ENCODE measurements around the gene BICRAL. TPM values are rescaled to one million over a fixed set of nuclear protein-coding genes. Genes with fewer than 3 reads are reported as not detected.
"Not testable (repeated sequence)": the region's sequence is repeated elsewhere in the genome, so short reads cannot be mapped to it uniquely, and the experiment has no call there.

The BICRAL gene
- total RNA-seq, 2 donors from 2014 or later = 12.4 to 15.0 TPM

- Mint-ChIP-seq H3K27ac (peak overlapping the region in 1 of 2 donors; percentile 7), H3K9me3 (no peaks in the 10 kb centered on the region), H3K36me3 (no peaks in the 10 kb centered on the region)
- ATAC-seq = no peak
- no peak for DNase-seq (ENCODE audit: low spot score in 2 of 2)
Measured at GRCh38 chr6:42758756-42759430, 23.0 kb upstream of the BICRAL start.

DNA sequence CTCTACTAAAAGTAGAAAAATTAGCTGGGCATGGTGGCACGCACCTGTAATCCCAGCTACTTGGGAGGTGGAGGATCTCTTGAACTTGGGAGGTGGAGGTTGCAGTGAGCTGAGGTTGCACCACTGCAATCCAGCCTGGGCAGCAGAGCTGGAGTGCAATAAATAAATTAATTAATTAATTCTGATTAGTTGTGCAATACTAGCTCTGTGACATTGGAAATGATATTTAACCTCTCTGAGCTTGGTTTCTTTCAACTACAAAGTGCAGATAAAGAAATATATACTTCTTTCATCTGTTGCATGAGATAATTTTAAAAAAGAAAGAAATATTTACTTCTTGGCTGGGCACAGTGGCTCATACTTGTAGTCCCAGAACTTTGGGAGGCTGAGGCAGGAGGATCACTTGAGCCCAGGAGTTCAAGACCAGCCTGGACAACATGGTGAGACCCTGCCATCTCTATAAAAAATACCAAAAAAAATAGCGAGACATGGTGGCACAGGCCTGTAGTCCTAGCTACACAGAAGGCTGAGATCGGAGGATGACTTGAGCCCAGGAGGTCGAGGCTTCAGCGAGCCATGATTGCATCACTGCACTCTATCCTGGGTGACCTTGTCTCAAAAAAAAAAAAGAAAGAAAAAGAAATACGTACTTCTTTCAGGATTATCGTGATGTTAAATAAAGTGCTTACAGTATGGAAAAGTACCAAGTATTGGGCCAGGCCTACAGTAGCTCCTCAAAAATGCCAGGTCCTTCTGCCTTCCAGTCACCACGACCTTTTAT is 20.4 kb upstream of the BICRAL start:
- no peak for ATAC-seq
- no peaks in the 10 kb centered on the region for H3K9me3 Mint-ChIP-seq
- DNase-seq (ENCODE audit: low spot score in 2 of 2) = no peak
- H3K27ac Mint-ChIP-seq = no peak overlapping the region
- no peaks in the 10 kb centered on the region for H3K36me3 Mint-ChIP-seq

DNA sequence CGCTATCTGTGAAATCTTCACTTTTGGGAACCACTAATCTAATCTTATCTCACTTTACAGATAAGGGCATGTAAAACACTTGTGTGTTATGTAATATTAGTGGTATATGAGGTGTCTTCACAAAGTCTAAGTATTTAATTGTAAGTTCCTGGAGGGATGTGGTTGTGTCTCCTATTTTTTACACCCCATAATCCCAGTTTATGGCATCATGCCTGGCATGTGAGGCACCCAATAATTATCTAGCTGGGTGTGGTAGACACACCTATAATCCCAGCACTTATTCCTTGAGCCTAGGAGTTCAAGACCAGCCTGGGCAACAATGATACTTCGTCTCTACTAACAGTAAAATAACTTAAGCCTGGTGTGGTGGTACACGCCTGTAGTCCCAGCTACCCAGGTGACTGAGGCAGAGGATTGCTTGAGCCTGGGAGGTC is 19.4 kb upstream of the BICRAL start:
- H3K27ac Mint-ChIP-seq = no peak overlapping the region
- no peaks in the 10 kb centered on the region for H3K36me3 Mint-ChIP-seq
- DNase-seq (ENCODE audit: low spot score in 2 of 2) (no peak), ATAC-seq (no peak)
- no peaks in the 10 kb centered on the region for H3K9me3 Mint-ChIP-seq

DNA sequence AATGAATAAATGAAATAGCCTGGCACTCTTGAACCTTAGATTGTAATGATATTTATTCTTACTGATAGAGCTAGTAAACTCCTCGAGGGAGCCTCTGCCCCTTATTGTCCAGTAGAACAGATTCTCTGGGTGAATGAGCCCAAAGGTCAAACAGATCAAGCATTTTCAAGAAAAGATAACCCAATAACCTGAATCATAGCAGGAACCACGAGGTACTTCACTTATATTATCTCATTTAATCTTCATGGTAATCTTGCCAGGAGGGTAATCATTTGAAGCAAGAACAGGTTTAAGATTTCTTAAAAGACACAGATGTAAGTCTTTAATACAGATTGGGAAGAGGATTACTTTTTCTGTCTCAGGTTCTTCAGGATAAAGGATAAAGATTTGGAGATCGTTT is 18.9 kb upstream of the BICRAL start:
- ATAC-seq = no peak
- Mint-ChIP-seq H3K36me3 (no peaks in the 10 kb centered on the region), H3K27ac (no peak overlapping the region), H3K9me3 (no peaks in the 10 kb centered on the region)
- DNase-seq (ENCODE audit: low spot score in 2 of 2) = no peak

DNA sequence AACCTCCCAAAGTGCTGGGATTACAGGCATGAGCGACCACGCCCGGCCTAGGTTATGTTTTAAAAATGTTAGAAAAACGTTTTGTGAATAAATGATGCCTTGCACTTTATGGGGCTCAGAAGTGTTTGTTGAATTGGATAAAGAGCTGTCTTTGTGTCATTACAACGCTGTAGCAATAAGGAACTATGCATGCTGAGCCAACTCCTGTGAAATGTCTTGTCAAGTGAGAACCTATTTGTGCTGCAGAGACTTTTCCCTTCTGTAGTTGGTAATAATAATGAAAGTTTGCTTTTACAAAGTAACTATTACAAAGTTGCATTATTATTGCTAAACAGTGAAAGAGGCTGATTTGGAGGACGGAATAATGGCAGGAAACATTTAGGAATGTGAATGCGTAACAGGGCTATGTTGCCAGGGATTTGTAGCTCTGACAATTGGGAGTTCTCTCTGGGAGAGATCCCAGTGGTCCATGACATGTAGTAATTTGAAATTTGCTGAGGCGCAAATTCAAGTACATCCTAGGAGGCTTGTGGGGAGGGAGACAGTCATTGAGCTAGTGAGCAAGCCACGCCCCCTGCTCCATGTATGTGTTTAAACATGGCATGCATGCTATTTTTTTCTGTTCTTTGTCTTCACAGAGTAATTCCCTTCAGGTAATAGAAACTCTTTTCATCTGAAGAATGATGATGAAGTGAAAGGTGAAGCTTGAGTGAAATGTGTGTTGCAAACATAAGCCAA is 16.8 kb upstream of the BICRAL start:
- DNase-seq (ENCODE audit: low spot score in 2 of 2) (no peak), ATAC-seq (no peak)
- Mint-ChIP-seq H3K36me3 (no peaks in the 10 kb centered on the region), H3K9me3 (no peaks in the 10 kb centered on the region), H3K27ac (no peak overlapping the region)

- ATAC-seq (no peak), DNase-seq (ENCODE audit: low spot score in 2 of 2) (no peak)
- Mint-ChIP-seq H3K9me3 (no peaks in the 10 kb centered on the region), H3K36me3 (peaks cover 5% of the 10 kb centered on the region in 2 donors), H3K27ac (no peak overlapping the region)
Measured at GRCh38 chr6:42766163-42766670, 15.6 kb upstream of the BICRAL start.

DNA sequence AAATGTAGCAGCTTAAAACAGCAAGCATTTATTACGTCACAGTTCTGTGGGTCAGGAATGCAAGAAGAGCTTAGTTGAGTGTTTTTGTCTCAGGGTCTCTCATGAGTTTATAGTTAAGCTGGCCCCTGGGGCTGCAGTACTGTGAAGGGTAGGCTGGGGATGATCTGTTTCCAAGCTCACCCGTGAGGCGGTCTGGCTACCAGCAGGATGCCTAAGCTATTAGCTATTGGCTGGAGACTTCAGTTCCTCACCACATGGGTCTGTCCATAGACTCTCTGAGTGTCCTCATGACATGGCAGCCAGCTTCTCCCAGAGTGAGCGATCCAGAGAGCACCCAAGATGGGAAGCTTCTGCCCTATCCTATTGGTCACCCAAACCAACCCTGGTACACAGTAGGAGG is 12.8 kb upstream of the BICRAL start:
- DNase-seq (ENCODE audit: low spot score in 2 of 2) = no peak
- Mint-ChIP-seq H3K36me3 (peaks cover 5 to 10% of the 10 kb centered on the region in 2 donors), H3K27ac (no peak overlapping the region), H3K9me3 (no peaks in the 10 kb centered on the region)
- no peak for ATAC-seq

DNA sequence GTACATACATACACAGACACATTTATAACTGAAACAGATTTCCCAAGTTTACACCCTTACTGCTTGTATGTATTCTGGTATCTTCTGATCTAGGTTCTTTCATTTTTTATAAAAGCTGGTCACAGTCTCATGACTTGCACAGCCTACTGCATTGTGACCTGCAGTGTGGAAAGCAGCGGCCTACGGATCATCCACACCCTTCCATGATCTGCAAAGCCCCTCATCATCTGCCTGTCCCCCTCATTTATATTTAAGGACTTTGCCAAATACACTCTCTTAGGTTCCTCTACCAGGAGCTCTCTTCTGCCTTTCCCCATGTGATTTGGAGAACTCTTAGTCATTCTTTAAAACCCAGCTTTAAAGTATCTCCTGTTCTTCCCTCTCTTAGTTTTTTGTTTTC is 12.0 kb upstream of the BICRAL start:
- Mint-ChIP-seq H3K9me3 (no peaks in the 10 kb centered on the region), H3K27ac (no peak overlapping the region)

GRCh38 chr6:42771741-42772100 is 10.1 kb upstream of the BICRAL start:
- Mint-ChIP-seq H3K36me3 (peaks cover 5 to 10% of the 10 kb centered on the region in 2 donors), H3K9me3 (no peaks in the 10 kb centered on the region), H3K27ac (peak overlapping the region; percentile 34 to 96)
- ATAC-seq (no peak), DNase-seq (ENCODE audit: low spot score in 2 of 2) (no peak)

More for the DNA sequence above, 12.0 kb upstream of the BICRAL start:
- DNase-seq (ENCODE audit: low spot score in 2 of 2) = no peak
- peaks cover 5 to 10% of the 10 kb centered on the region in 2 donors for H3K36me3 Mint-ChIP-seq
- ATAC-seq = no peak

- no peaks in the 10 kb centered on the region for H3K9me3 Mint-ChIP-seq
- ATAC-seq = peak; percentile 41 to 52
- DNase-seq (ENCODE audit: low spot score in 2 of 2) = peak; percentile 38 to 56
Measured at GRCh38 chr6:42774201-42774600, 7.7 kb upstream of the BICRAL start.

DNA sequence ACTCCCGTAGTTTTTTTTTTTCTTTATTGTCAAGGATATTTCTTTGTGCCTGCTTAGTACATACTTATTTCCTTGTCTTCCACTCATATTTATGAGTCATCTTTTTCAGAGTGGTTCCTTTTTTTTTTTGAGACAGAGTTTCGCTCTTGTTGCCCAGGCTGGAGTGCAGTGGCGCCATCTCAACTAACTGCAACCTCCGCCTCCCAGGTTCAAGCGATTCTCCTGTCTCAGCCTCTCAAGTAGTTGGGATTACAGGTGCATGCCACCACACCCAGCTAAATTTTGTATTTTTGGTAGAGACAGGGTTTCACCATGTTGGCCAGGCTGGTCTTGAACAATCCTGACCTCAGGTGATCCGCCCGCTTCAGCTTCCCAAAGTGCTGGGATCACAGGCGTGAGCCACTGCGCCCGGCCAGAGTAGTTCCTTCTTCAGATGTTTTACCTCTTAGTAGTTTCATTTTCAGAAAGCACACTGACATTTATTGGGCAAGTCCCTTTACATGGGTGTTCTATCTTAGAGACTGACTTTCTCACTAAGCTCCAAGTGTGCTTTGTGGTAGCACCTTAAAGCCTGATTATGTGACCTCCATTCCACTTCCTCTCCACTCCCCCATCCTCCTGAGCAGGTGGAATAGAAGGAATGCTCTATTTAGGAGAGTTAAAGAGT is 6.9 kb upstream of the BICRAL start:
- not testable (repeated sequence) for H3K36me3 Mint-ChIP-seq, H3K9me3 Mint-ChIP-seq
- peak overlapping the region; percentile 90 to 93 for H3K27ac Mint-ChIP-seq
- DNase-seq (ENCODE audit: low spot score in 2 of 2) (peak; percentile 27 to 68), ATAC-seq (peak; percentile 55 to 72)

More at GRCh38 chr6:42774201-42774600, 7.7 kb upstream of the BICRAL start:
- peaks cover 5 to 10% of the 10 kb centered on the region in 2 donors for H3K36me3 Mint-ChIP-seq
- peak overlapping the region; percentile 90 to 93 for H3K27ac Mint-ChIP-seq

- ATAC-seq = peak; percentile 9 to 12
- H3K36me3 Mint-ChIP-seq = peaks cover 0 to 5% of the 10 kb centered on the region in 2 donors
- no peaks in the 10 kb centered on the region for H3K9me3 Mint-ChIP-seq
- DNase-seq (ENCODE audit: low spot score in 2 of 2) = no peak
- H3K27ac Mint-ChIP-seq = peak overlapping the region in 1 of 2 donors; percentile 59
Measured at GRCh38 chr6:42777126-42777822, 4.6 kb upstream of the BICRAL start.

DNA sequence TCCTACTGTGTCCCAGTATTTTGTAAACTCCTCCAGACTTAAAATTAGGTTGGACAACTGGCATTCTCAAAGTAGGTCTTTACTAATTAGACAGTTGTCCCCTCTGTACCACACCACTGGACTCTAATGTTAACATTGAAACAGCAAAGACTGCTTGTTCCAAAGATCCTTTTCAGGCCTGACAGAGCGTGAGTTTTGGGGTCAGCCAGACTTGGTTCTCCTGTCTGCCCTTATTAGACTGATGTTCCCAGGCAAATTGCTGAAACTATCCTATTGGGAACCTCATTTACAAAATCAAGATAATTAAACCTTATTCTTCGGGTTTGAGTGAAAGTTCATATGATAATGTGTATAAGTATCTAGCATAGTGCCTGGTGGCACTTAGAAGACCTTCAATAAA is 3.7 kb upstream of the BICRAL start:
- H3K9me3 Mint-ChIP-seq = no peaks in the 10 kb centered on the region
- no peaks in the 10 kb centered on the region for H3K36me3 Mint-ChIP-seq
- DNase-seq (ENCODE audit: low spot score in 2 of 2) (no peak), ATAC-seq (no peak)
- H3K27ac Mint-ChIP-seq = no peak overlapping the region

DNA sequence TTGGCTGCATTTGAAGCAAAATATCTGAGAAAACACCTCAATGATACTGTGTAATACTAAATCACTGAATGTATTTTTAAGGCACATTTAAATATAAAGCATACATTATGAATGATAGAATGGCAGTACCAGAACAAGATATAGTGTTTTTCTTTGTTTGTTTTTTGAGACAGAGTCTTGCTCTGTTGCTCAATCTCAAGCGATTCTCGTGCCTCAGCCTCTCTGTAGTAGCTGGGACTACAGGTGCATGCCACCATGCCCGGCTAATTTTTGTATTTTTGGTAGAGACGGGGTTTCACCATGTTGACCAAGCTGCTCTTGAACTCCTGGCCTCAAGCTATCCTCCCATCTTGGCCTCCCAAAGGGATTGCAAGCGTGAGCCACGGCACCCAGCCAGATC is 2.3 kb upstream of the BICRAL start:
- no peak overlapping the region for H3K27ac Mint-ChIP-seq
- ATAC-seq (no peak), DNase-seq (ENCODE audit: low spot score in 2 of 2) (no peak)
- H3K36me3 Mint-ChIP-seq = peaks cover 10 to 11% of the 10 kb centered on the region in 2 donors
- H3K9me3 Mint-ChIP-seq = no peaks in the 10 kb centered on the region

DNA sequence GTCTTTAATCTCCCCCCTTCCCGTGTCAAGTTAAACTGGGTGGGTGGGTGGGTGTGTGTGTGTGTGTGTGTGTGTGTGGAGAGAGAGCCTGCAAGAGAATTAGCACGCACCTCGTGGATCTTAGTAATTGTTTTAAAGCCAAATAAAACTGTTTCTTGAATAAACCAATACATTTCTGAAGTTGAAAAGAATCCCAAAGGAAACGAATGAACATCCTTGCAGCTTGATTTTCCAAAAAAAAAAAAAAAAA is 381 bp upstream of the BICRAL start:
- Mint-ChIP-seq H3K9me3 (no peaks in the 10 kb centered on the region), H3K36me3 (peaks cover 18 to 23% of the 10 kb centered on the region in 2 donors), H3K27ac (peak overlapping the region in 1 of 2 donors; percentile 91)
- ATAC-seq = no peak
- DNase-seq (ENCODE audit: low spot score in 2 of 2) = no peak

GRCh38 chr6:42782689-42783176 is 881 bp downstream of the BICRAL start:
- Mint-ChIP-seq H3K9me3 (no peaks in the 10 kb centered on the region), H3K36me3 (peaks cover 18 to 23% of the 10 kb centered on the region in 2 donors), H3K27ac (peak overlapping the region in 1 of 2 donors; percentile 95)
- peak; percentile 59 to 82 for DNase-seq (ENCODE audit: low spot score in 2 of 2)
- peak; percentile 58 to 70 for ATAC-seq
